NCI-H146 treated with DMSO at 0.1 percent for 48 hours (cell line): Measurements from ENCODE around the gene KRT13.

Source experiments
- DNase-seq: peaks from one replicate; lab custom pipeline; 2025; ENCODE audit not compliant: unreplicated experiment; lab: John Stamatoyannopoulos, UW

The KRT13 gene

GRCh38 chr17:41520821-41521521 lies 15.6 kb upstream of the KRT13 start:
- DNase-seq = peak; percentile 74

GRCh38 chr17:41519501-41520224 lies 14.3 kb upstream of the KRT13 start:
- peak; percentile 63 for DNase-seq

- peak; percentile 65 for DNase-seq
These were observed 13.5 kb upstream of the KRT13 start, which contains the start of gene KRT15 for GRCh38 chr17:41518789-41519449. TSS of gene KRT15 (minus strand) at chr17:41518890. CDS start at chr17:41518827, 63 bp downstream.

GRCh38 chr17:41518031-41518430 lies 12.6 kb upstream of the KRT13 start:
- DNase-seq = peak; percentile 6

GRCh38 chr17:41516830-41517283 lies 11.4 kb upstream of the KRT13 start:
- DNase-seq = no peak

GRCh38 chr17:41516147-41516829 lies 10.9 kb upstream of the KRT13 start:
- no peak for DNase-seq

GRCh38 chr17:41513168-41513547 lies 7.7 kb upstream of the KRT13 start:
- peak; percentile 69 for DNase-seq

- DNase-seq = no peak
These were observed 7.2 kb upstream of the KRT13 start for GRCh38 chr17:41512546-41513167.

GRCh38 chr17:41511716-41512115 lies 6.3 kb upstream of the KRT13 start:
- no peak for DNase-seq

- DNase-seq = peak; percentile 9
These were observed 5.7 kb upstream of the KRT13 start for GRCh38 chr17:41511116-41511515.

GRCh38 chr17:41510251-41511065 lies 5.0 kb upstream of the KRT13 start:
- DNase-seq = peak; percentile 8

- DNase-seq = no peak
These were observed 2.0 kb upstream of the KRT13 start for GRCh38 chr17:41507315-41507880.

GRCh38 chr17:41505809-41506767 lies 676 bp upstream of the KRT13 start:
- DNase-seq = no peak

GRCh38 chr17:41504246-41504977 lies 1.0 kb downstream of the KRT13 start:
- DNase-seq = no peak

GRCh38 chr17:41503202-41503601 lies 2.2 kb downstream of the KRT13 start:
- no peak for DNase-seq

GRCh38 chr17:41500131-41500911 lies 5.1 kb downstream of the KRT13 start:
- no peak for DNase-seq

- no peak for DNase-seq
These were observed 5.7 kb downstream of the KRT13 start for GRCh38 chr17:41499714-41500113.
